ENCODE results near the gene TRAF7.
A peak's percentile ranks its signal among the peaks of the same experiment; 100 is the strongest.
"Not testable (repeated sequence)": the region's sequence is repeated elsewhere in the genome, so short reads cannot be mapped to it uniquely, and the experiment has no call there.

The TRAF7 gene

GRCh38 chr16:2129890-2130447 lies 25.6 kb upstream of the TRAF7 start:
- DNase-seq (ENCODE audit: low spot score) = not testable (repeated sequence)

- not testable (repeated sequence) for DNase-seq (ENCODE audit: low spot score)
Measured at GRCh38 chr16:2133797-2134196, 21.8 kb upstream of the TRAF7 start.

- not testable (repeated sequence) for DNase-seq (ENCODE audit: low spot score)
Measured at GRCh38 chr16:2135071-2135470, 20.5 kb upstream of the TRAF7 start.

- peak; percentile 45 for DNase-seq (ENCODE audit: low spot score)
Measured at GRCh38 chr16:2135770-2136490, 19.7 kb upstream of the TRAF7 start, which contains the start of gene PKD1. Gene PKD1 (minus strand): TSS chr16:2135898. CDS start chr16:2135689, 209 bp downstream.

GRCh38 chr16:2142942-2143877 lies 12.4 kb upstream of the TRAF7 start:
- no peak for TF ChIP-seq CTCF (IDR thresholded peaks at IDR 0.05; ENCODE audit: extremely low read depth, missing control alignments)
- no peak for DNase-seq (ENCODE audit: low spot score)

GRCh38 chr16:2143878-2144485 lies 11.6 kb upstream of the TRAF7 start:
- no peak for DNase-seq (ENCODE audit: low spot score)

GRCh38 chr16:2145843-2146242 lies 9.7 kb upstream of the TRAF7 start:
- no peak for DNase-seq (ENCODE audit: low spot score)
- TF ChIP-seq CTCF (IDR thresholded peaks at IDR 0.05; ENCODE audit: extremely low read depth, missing control alignments) = no peak

More at GRCh38 chr16:2143878-2144485, 11.6 kb upstream of the TRAF7 start:
- no peak for TF ChIP-seq CTCF (IDR thresholded peaks at IDR 0.05; ENCODE audit: extremely low read depth, missing control alignments)

GRCh38 chr16:2147378-2147777 lies 8.2 kb upstream of the TRAF7 start:
- TF ChIP-seq CTCF (IDR thresholded peaks at IDR 0.05; ENCODE audit: extremely low read depth, missing control alignments) = no peak
- DNase-seq (ENCODE audit: low spot score) = no peak

GRCh38 chr16:2147981-2148671 lies 7.5 kb upstream of the TRAF7 start, which contains the start of gene RAB26:
Gene RAB26 (plus strand): TSS chr16:2148625. CDS start chr16:2148784, 159 bp downstream.
- no peak for TF ChIP-seq CTCF (IDR thresholded peaks at IDR 0.05; ENCODE audit: extremely low read depth, missing control alignments)
- peak; percentile 76 for DNase-seq (ENCODE audit: low spot score)

Data from GM20000 (cell line).